Spleen (tissue), 11 donors: ENCODE data around the gene LHFPL5. TPM values are rescaled to one million over a fixed set of nuclear protein-coding genes. Genes with fewer than 3 reads are reported as not detected.

Experiments
- DNase-seq: peaks from one replicate; pipeline ENCODE4 v3.0.0-alpha.2; 2020
- H3K27ac ChIP-seq, 8 donors: fragments of 200-600 bp; sonication (generic) in 7 of 8; 1 replicate in 4 of 8; 2 replicates in 4 of 8; pipeline versions ENCODE4 v1.5.0 to v1.8.0; 2016 to 2021; ENCODE audit warnings: inconsistent platforms in 4 of 8, mild to moderate bottlenecking in 4 of 8, moderate library complexity in 1 of 8
- H3K27me3 ChIP-seq, 7 donors: fragments of 200-600 bp; sonication (generic) in 6 of 7; replicated peaks in 1 of 7; 1 replicate in 4 of 7; 2 replicates in 3 of 7; pipeline versions ENCODE4 v1.5.0 to v1.8.0; 2016 to 2021; ENCODE audit warnings: inconsistent platforms in 3 of 7, mild to moderate bottlenecking in 1 of 7
- H3K36me3 ChIP-seq, 6 donors: fragments of 200-600 bp; sonication (generic) in 5 of 6; 1 replicate in 4 of 6; 2 replicates in 2 of 6; pipeline versions ENCODE4 v1.5.0 to v1.8.0; 2016 to 2021; ENCODE audit warnings: inconsistent platforms in 2 of 6
- H3K4me1 ChIP-seq, 6 donors: fragments of 200-600 bp; sonication (generic) in 5 of 6; 1 replicate in 3 of 6; 2 replicates in 3 of 6; pipeline versions ENCODE4 v1.5.0 to v1.8.0; 2016 to 2021; ENCODE audit warnings: inconsistent platforms in 3 of 6
- H3K4me3 ChIP-seq, 8 donors: fragments of 200-600 bp; sonication (generic) in 7 of 8; 1 replicate in 4 of 8; 2 replicates in 4 of 8; pipeline versions ENCODE4 v1.5.0 to v1.8.0; 2016 to 2021; ENCODE audit warnings: inconsistent platforms in 4 of 8, mild to moderate bottlenecking in 4 of 8, moderate library complexity in 2 of 8
- H3K9me3 ChIP-seq, 8 donors: fragments of 200-600 bp; sonication (generic) in 7 of 8; 1 replicate in 4 of 8; 2 replicates in 4 of 8; pipeline versions ENCODE4 v1.5.0 to v1.8.0; 2016 to 2021; ENCODE audit warnings: inconsistent platforms in 4 of 8
- CTCF ChIP-seq, 11 experiments: fragments of 200-600 bp in 7 of 11; fragments of 450-650 bp in 4 of 11; sonication (generic) in 4 of 11; IDR thresholded peaks in 8 of 11; conservative IDR thresholded peaks in 3 of 11; 1 replicate in 7 of 11; 2 replicates in 4 of 11; pipeline versions ENCODE4 v1.4.0 to v1.8.0; 2016 to 2021; ENCODE audit warnings: antibody characterized with exemption in 11 of 11, inconsistent platforms in 4 of 11, mild to moderate bottlenecking in 1 of 11
- POLR2A ChIP-seq, 3 donors: fragments of 450-650 bp; IDR thresholded peaks; one replicate each; pipeline ENCODE4 v1.5.1; 2017; ENCODE audit warnings: antibody characterized with exemption in 3 of 3, mild to moderate bottlenecking in 1 of 3
- POLR2AphosphoS5 ChIP-seq, 3 donors: sonication (generic); formaldehyde crosslinking; IDR thresholded peaks; one replicate each; pipeline ENCODE4 v1.5.1; 2017; ENCODE audit warnings: antibody characterized with exemption in 3 of 3
- WGBS, 5 donors: extraction: QIAGEN DNeasy Blood & Tissue Kit in 3 of 5; methylation state at CpG; one replicate each; pipeline versions ENCODE4 v1.1.5 to v1.1.7; 2013 to 2018; 5-methylcytosine and 5-hydroxymethylcytosine counted together
- intact Hi-C: fragments of 100-400 bp; cut with DNase I; formaldehyde crosslinking; loops from one replicate; pipeline ENCODE4 v1.15.0; 2023; ENCODE audit warnings: low total_unique reads
- polyA plus RNA-seq, 3 donors: library from polyadenylated mRNA; stranded (reverse); fragments of 200-250 nt; gene quantifications; one replicate each; pipeline ENCODE4 v1.2.1, GENCODE V29; 2013
- total RNA-seq, 7 donors: library from RNA; depleted of rRNA in 3 of 7; stranded (reverse); fragments of >200 nt in 3 of 7; fragmentation: NEBNext Ultra II Directional in 4 of 7; extraction: Animal tissue kit (Norgen Biotek cat#: 25700) in 4 of 7; gene quantifications; one replicate each; pipeline versions ENCODE4 v1.1.0 to v1.2.1, GENCODE V29; 2016 to 2021
- donor health status: healthy with polysubstance abuse.
- donor health status: DM: no; HTN: no; CAD: no; lungs with moderate emphysema.
- donor health status: DM: no; HTN: no; CAD: no.
- donor health status: Bipolar disorder and iron deficiency.
- donor health status: healthy.
- donor health status: DM: no; HTN: no; CAD: no.
- donor health status: DM: yes; HTN: yes; CAD: no.

The LHFPL5 gene
- total and polyA plus RNA-seq, 10 donors, result not detected

- intact Hi-C loops, result no loop called here
- Histone ChIP-seq H3K4me1 (peaks cover 0 to 21% (median 0%) of the 10 kb centered on the region in 6 donors), H3K36me3 (peaks cover 0 to 56% (median 28%) of the 10 kb centered on the region in 6 donors), H3K4me3 (no peak overlapping the region), H3K9me3 (peaks cover 0 to 4% (median 0%) of the 10 kb centered on the region in 8 donors), H3K27me3 (no peaks in the 10 kb centered on the region), H3K27ac (peak overlapping the region in 6 of 8 donors; percentile 16 to 77 (median 54))
- 58 to 85% (median 77%) methylated on average over 7 of the region's 7 CpGs for WGBS, 5 donors
- TF ChIP-seq POLR2A (IDR thresholded peaks at IDR 0.05) (no peak), POLR2AphosphoS5 (IDR thresholded peaks at IDR 0.05) (peak in 1 of 3 donors; percentile 35), CTCF (IDR thresholded peaks at IDR 0.05 in 8 of 11, conservative IDR thresholded peaks at IDR 0.05 in 3 of 11) (no peak)
- DNase-seq, result no peak
Observed at GRCh38 chr6:35833536-35833935, 28.4 kb downstream of the LHFPL5 start.

DNA sequence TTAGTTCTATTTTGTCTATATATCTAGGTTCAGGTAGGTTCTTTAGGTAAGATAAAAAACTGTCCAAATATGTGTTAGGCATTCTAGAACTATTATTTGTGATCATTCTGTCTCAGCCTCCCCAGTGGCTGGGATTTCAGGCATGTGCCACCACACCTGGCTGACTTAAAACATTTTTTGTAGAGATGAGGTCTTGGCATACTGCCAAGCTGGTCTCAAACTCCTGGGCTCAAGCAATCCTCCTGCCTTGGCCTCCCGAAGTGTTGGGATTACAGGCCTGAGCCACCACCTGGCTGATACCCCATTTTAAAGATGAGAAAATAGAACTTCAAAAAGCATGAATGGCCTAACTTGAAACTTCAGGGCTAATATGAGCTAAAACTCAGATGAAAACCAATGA lies 33.9 kb downstream of the LHFPL5 start:
- Histone ChIP-seq H3K4me1 (peaks cover 0 to 21% (median 0%) of the 10 kb centered on the region in 6 donors), H3K27me3 (no peaks in the 10 kb centered on the region), H3K36me3 (peaks cover 0 to 98% (median 39%) of the 10 kb centered on the region in 6 donors), H3K4me3 (no peak overlapping the region), H3K9me3 (no peaks in the 10 kb centered on the region), H3K27ac (no peak overlapping the region)
- TF ChIP-seq POLR2AphosphoS5 (IDR thresholded peaks at IDR 0.05) (no peak), CTCF (IDR thresholded peaks at IDR 0.05 in 8 of 11, conservative IDR thresholded peaks at IDR 0.05 in 3 of 11) (no peak), POLR2A (IDR thresholded peaks at IDR 0.05) (no peak)
- 66 to 100% (median 89%) methylated on average over 1 of the region's 1 CpG for WGBS, 5 donors
- intact Hi-C loops, result no loop called here
- DNase-seq, result no peak

DNA sequence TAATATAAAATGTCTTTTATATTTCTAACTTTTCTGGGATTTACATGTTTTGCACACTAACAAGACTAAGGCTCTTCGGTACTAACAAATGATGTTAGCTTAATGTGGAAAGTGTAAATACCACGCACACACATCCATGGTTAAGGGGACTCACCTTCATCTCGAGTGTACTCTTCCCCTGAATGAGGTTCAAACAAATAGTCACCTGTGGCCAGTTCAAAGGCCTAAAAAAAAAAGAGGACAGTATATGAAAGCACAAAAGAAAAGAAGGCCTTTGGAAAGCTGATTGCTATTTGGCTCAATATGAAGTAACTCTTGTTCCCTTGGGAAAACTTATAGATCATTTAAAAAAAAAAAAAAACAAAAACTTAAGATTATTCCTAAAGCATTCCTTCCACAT lies 37.2 kb downstream of the LHFPL5 start:
- Histone ChIP-seq H3K27me3 (no peaks in the 10 kb centered on the region), H3K4me1 (peaks cover 0 to 1% (median 0%) of the 10 kb centered on the region in 6 donors), H3K4me3 (no peak overlapping the region), H3K9me3 (no peaks in the 10 kb centered on the region), H3K36me3 (peaks cover 0 to 97% (median 29%) of the 10 kb centered on the region in 6 donors), H3K27ac (no peak overlapping the region)
- DNase-seq, result no peak
- intact Hi-C loops, result no loop called here
- TF ChIP-seq CTCF (IDR thresholded peaks at IDR 0.05 in 8 of 11, conservative IDR thresholded peaks at IDR 0.05 in 3 of 11) (no peak), POLR2AphosphoS5 (IDR thresholded peaks at IDR 0.05) (no peak), POLR2A (IDR thresholded peaks at IDR 0.05) (no peak)
- WGBS, 5 donors, result 90 to 99% (median 98%) methylated on average over 3 of the region's 3 CpGs

DNA sequence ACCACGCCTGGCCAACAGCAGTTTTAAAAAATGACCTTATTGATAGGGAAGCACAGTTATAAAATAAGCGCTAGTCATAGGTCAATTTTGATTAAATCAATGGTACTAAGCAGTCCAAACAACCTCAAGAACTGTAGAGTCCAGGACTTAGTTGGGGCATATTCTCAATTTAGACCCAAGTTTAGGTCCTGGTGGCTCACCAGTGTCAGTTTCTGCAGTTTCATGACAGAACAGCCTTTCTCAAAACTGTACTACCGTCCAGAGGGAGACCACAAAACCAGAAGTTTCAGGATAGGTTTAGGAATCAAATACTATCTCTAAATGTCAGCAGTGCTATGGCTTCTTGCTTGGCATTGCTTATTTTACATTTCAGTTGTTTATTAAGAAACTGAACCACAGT lies 39.1 kb downstream of the LHFPL5 start:
- no peaks in the 10 kb centered on the region for H3K27me3 ChIP-seq
- WGBS, 5 donors, result 77 to 93% (median 83%) methylated on average over 3 of the region's 3 CpGs
- no peak overlapping the region for H3K4me3 ChIP-seq
- no peak for TF ChIP-seq CTCF (IDR thresholded peaks at IDR 0.05 in 8 of 11, conservative IDR thresholded peaks at IDR 0.05 in 3 of 11)
- TF ChIP-seq POLR2AphosphoS5 (IDR thresholded peaks at IDR 0.05), result no peak
- TF ChIP-seq POLR2A (IDR thresholded peaks at IDR 0.05), result no peak
- H3K36me3 ChIP-seq, result peaks cover 0 to 95% (median 20%) of the 10 kb centered on the region in 6 donors
- no peaks in the 10 kb centered on the region for H3K4me1 ChIP-seq
- H3K27ac ChIP-seq, result no peak overlapping the region
- intact Hi-C loops, result no loop called here
- no peak for DNase-seq
- peaks cover 0 to 9% (median 6%) of the 10 kb centered on the region in 8 donors for H3K9me3 ChIP-seq
